B cell (primary cell): ENCODE data around the gene SEMA6A. TPM values are rescaled to one million over a fixed set of nuclear protein-coding genes. Genes with fewer than 3 reads are reported as not detected.

Experiments used
- ATAC-seq: fragments of 200-7000 bp; cut with Tn5 transposase; one replicate; pipeline ENCODE4 v1.10.0; 2021; ENCODE audit warnings: low read depth, mild to moderate bottlenecking, moderate number of reproducible peaks, moderate library complexity
- CTCF ChIA-PET: fragments of 350-600 bp; sonication (Branson Sonifier 250); formaldehyde crosslinking; loops from one replicate; lab custom pipeline; 2021; ENCODE audit warnings: antibody characterized with exemption, inconsistent platforms; lab: Charles Lee
- POLR2A ChIA-PET: fragments of 350-600 bp; sonication (Branson Sonifier 250); formaldehyde crosslinking; loops from one replicate; lab custom pipeline; 2021; ENCODE audit warnings: antibody characterized with exemption; lab: Charles Lee
- DNase-seq: peaks from one replicate; pipeline ENCODE4 v3.0.0; 2013
- H2AFZ ChIP-seq: 2 replicates; pipeline ENCODE4 v1.6.1; 2012; ENCODE audit warnings: mild to moderate bottlenecking, low read depth, low read length; ENCODE audit not compliant: insufficient read depth, poor library complexity, severe bottlenecking
- H3K27ac ChIP-seq, 2 donors: 1 replicate in 1 of 2; 2 replicates in 1 of 2; pipeline ENCODE4 v1.5.1; 2012 to 2013; ENCODE audit warnings: low read length in 2 of 2, mild to moderate bottlenecking in 2 of 2, moderate library complexity in 1 of 2
- H3K27me3 ChIP-seq, 4 experiments: fragments of 200-600 bp in 1 of 4; sonication (generic) in 1 of 4; replicated peaks in 1 of 4; 1 replicate in 2 of 4; 2 replicates in 2 of 4; pipeline versions ENCODE4 v1.6.1 to v1.7.0; 2013 to 2016; ENCODE audit warnings: low read length in 3 of 4, mild to moderate bottlenecking in 2 of 4, mixed read lengths in 1 of 4, moderate library complexity in 1 of 4; ENCODE audit not compliant: insufficient read depth in 4 of 4, control insufficient read depth in 3 of 4; ENCODE audit errors: control extremely low read depth in 1 of 4
- H3K36me3 ChIP-seq, 2 experiments: replicated peaks in 1 of 2; 1 replicate in 1 of 2; 2 replicates in 1 of 2; pipeline versions ENCODE4 v1.6.1 to v1.7.1; 2013; ENCODE audit warnings: low read length in 1 of 2; ENCODE audit not compliant: insufficient read depth in 2 of 2, control insufficient read depth in 1 of 2; ENCODE audit errors: control extremely low read depth in 1 of 2, extremely low read depth in 1 of 2
- H3K4me1 ChIP-seq, 2 donors: fragments of 200-600 bp in 1 of 2; sonication (generic) in 1 of 2; 1 replicate in 1 of 2; 2 replicates in 1 of 2; pipeline versions ENCODE4 v1.5.1 to v1.6.1; 2013 to 2017; ENCODE audit warnings: low read length in 2 of 2; ENCODE audit not compliant: control insufficient read depth in 2 of 2, insufficient read depth in 2 of 2
- H3K4me2 ChIP-seq: replicated peaks from 2 replicates; pipeline ENCODE3; 2012; ENCODE audit warnings: mild to moderate bottlenecking, low read depth, low read length; ENCODE audit not compliant: poor library complexity, severe bottlenecking
- H3K4me3 ChIP-seq, 5 experiments: fragments of 200-600 bp in 1 of 5; sonication (generic) in 1 of 5; 1 replicate in 3 of 5; 2 replicates in 2 of 5; pipeline versions ENCODE4 v1.5.1 to v1.7.0; 2011 to 2016; ENCODE audit warnings: low read length in 4 of 5, mild to moderate bottlenecking in 4 of 5, low read depth in 2 of 5, control low read depth in 1 of 5, moderate library complexity in 1 of 5; ENCODE audit not compliant: insufficient read depth in 1 of 5; ENCODE audit errors: control extremely low read depth in 1 of 5, extremely low read depth in 1 of 5
- H3K79me2 ChIP-seq: fragments of 200-600 bp; sonication (generic); one replicate; pipeline ENCODE4 v1.6.0; 2016; ENCODE audit warnings: low read length; ENCODE audit not compliant: control insufficient read depth, insufficient read depth
- H3K9ac ChIP-seq: fragments of 200-600 bp; sonication (generic); 2 replicates; pipeline ENCODE4 v1.6.1; 2017; ENCODE audit warnings: mild to moderate bottlenecking, low read length, moderate library complexity
- H3K9me3 ChIP-seq, 3 donors: one replicate each; pipeline versions ENCODE4 v1.6.1 to v1.7.1; 2013; ENCODE audit warnings: low read length in 2 of 3; ENCODE audit not compliant: control insufficient read depth in 2 of 3, insufficient read depth in 1 of 3; ENCODE audit errors: control extremely low read depth in 1 of 3
- H4K20me1 ChIP-seq: 2 replicates; pipeline ENCODE4 v1.6.0; 2012; ENCODE audit warnings: mild to moderate bottlenecking, low read length; ENCODE audit not compliant: insufficient read depth, control insufficient read depth, poor library complexity, severe bottlenecking
- H3K27ac Mint-ChIP-seq: one replicate; pipeline ENCODE4 v1.8.0; 2021; ENCODE audit warnings: mixed read lengths
- H3K27me3 Mint-ChIP-seq: one replicate; pipeline ENCODE4 v1.8.0; 2021; ENCODE audit warnings: mixed read lengths
- H3K4me1 Mint-ChIP-seq: one replicate; pipeline ENCODE4 v1.8.0; 2021; ENCODE audit warnings: mixed read lengths
- H3K4me3 Mint-ChIP-seq: one replicate; pipeline ENCODE4 v1.8.0; 2021; ENCODE audit warnings: mixed read lengths
- H3K9me3 Mint-ChIP-seq: one replicate; pipeline ENCODE4 v1.8.0; 2022; ENCODE audit warnings: mixed read lengths; ENCODE audit not compliant: insufficient read depth
- CTCF ChIP-seq: fragments of 200-600 bp; IDR thresholded peaks from one replicate; pipeline ENCODE4 v1.8.0; 2022; ENCODE audit warnings: antibody characterized with exemption, mild to moderate bottlenecking
- EZH2 ChIP-seq: IDR thresholded peaks from 2 replicates; pipeline ENCODE4 v1.6.1; 2012; ENCODE audit warnings: borderline replicate concordance, low read depth, mild to moderate bottlenecking, moderate library complexity, low read length; ENCODE audit not compliant: insufficient read depth, poor library complexity, severe bottlenecking
- WGBS: methylation state at CpG from one replicate; pipeline ENCODE4 v1.1.5; 2013; ENCODE audit warnings: missing lambda C conversion rate; ENCODE audit not compliant: insufficient coverage; 5-methylcytosine and 5-hydroxymethylcytosine counted together
- intact Hi-C: fragments of 100-400 bp; cut with micrococcal nuclease; formaldehyde crosslinking; loops from one replicate; pipeline ENCODE4 v1.10.0; 2022
- polyA plus RNA-seq: library from polyadenylated mRNA; depleted of rRNA; stranded (reverse); fragments of >200 nt; gene quantifications from 2 replicates; pipeline ENCODE4 v1.2.3, GENCODE V29; 2012
- total RNA-seq, 2 donors: library from RNA; stranded (reverse); fragments of 120-200 nt in 1 of 2; gene quantifications; 1 replicate in 1 of 2; 2 replicates in 1 of 2; pipeline versions ENCODE4 v1.2.3 to v1.2.4, GENCODE V29; 2013 to 2022

SEMA6A gene
- total and polyA plus RNA-seq, 2 donors (not counting 1 experiment from before 2014, with no cell fraction given), result 0.44 TPM; not detected in 1

GRCh38 chr5:116423141-116423540 is 151.5 kb downstream of the SEMA6A start:
- Histone ChIP-seq H2AFZ (no peak overlapping the region), H4K20me1 (no peaks in the 10 kb centered on the region), H3K4me1 (no peaks in the 10 kb centered on the region), H3K4me3 (no peak overlapping the region), H3K9me3 (peaks cover 0 to 5% (median 0%) of the 10 kb centered on the region in 3 donors), H3K79me2 (no peaks in the 10 kb centered on the region), H3K36me3 (peaks cover 5 to 10% of the 10 kb centered on the region in 2 experiments), H3K27ac (no peak overlapping the region), H3K9ac (no peak overlapping the region), H3K4me2 (no peak overlapping the region), H3K27me3 (no peaks in the 10 kb centered on the region)
- TF ChIP-seq CTCF (no peak), EZH2 (no peak)
- no peak for DNase-seq
- Mint-ChIP-seq H3K4me3 (no peak overlapping the region), H3K4me1 (no peaks in the 10 kb centered on the region), H3K27ac (no peak overlapping the region), H3K9me3 (no peaks in the 10 kb centered on the region), H3K27me3 (no peaks in the 10 kb centered on the region)
- POLR2A ChIA-PET, result no interaction called here
- CTCF ChIA-PET, result no interaction called here
- intact Hi-C loops, result no loop called here
- ATAC-seq, result no peak

GRCh38 chr5:116421080-116421629 is 153.5 kb downstream of the SEMA6A start:
- intact Hi-C loops, result no loop called here
- POLR2A ChIA-PET, result no interaction called here

More at GRCh38 chr5:116421080-116421629, 153.5 kb downstream of the SEMA6A start:
- DNase-seq (no peak), ATAC-seq (no peak)
- peaks cover 4 to 14% of the 10 kb centered on the region in 2 experiments for H3K36me3 ChIP-seq
- no peak overlapping the region for H3K9ac ChIP-seq
- Mint-ChIP-seq H3K9me3 (no peaks in the 10 kb centered on the region), H3K27ac (no peak overlapping the region), H3K27me3 (no peaks in the 10 kb centered on the region), H3K4me3 (no peak overlapping the region), H3K4me1 (no peaks in the 10 kb centered on the region)
- H3K4me2 ChIP-seq, result no peak overlapping the region
- H3K27me3 ChIP-seq, result no peaks in the 10 kb centered on the region
- H3K4me3 ChIP-seq, result no peak overlapping the region
- H4K20me1 ChIP-seq, result no peaks in the 10 kb centered on the region
- no peaks in the 10 kb centered on the region for H3K4me1 ChIP-seq
- no peak for TF ChIP-seq CTCF
- TF ChIP-seq EZH2, result no peak
- H3K79me2 ChIP-seq, result no peaks in the 10 kb centered on the region
- no peak overlapping the region for H3K27ac ChIP-seq
- WGBS, result 100% methylated on average over 1 of the region's 5 CpGs
- H3K9me3 ChIP-seq, result peaks cover 0 to 5% (median 0%) of the 10 kb centered on the region in 3 donors
- CTCF ChIA-PET, result no interaction called here
- H2AFZ ChIP-seq, result no peak overlapping the region
